Measurements from ENCODE around the gene TRIM15.

TRIM15 gene

DNA sequence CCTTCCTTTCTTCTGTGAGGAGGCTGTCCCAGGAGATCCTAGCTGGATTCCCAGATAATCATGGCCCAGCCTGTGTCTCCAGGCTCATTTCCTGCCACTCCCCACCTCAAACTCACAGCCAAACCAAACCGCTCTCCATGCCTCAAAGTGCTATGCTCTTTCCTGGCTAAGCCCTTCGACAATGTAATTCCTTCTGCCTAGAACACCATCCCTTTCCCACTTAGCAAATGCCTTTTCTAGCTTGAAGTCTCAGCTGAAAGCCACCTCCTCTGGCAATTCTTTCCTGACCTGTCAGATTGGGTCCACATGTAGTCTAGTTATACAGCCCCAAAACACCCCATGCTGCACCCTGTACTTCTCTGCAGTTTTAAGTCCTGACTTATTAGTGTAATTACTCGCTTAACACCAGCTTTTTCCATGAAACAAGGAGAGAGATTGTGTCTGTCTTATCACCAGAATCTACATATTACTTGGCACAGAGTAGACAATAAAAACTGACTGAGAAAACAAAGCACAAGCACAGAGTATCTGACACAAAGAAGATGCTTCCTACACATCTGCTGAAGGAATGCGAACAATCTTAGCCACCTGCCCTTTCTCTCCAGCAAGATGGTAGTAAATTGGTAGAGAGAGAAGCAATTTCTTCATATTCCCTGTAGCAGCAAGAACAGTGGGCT is 44.4 kb downstream of the TRIM15 start:
- Histone ChIP-seq H3K9me3 (ENCODE audit: insufficient read depth, low read length) (no peaks in the 10 kb centered on the region), H3K36me3 (ENCODE audit: low read length) (no peaks in the 10 kb centered on the region), H3K27ac (ENCODE audit: low read depth, low read length) (no peak overlapping the region), H2AFZ (ENCODE audit: low read depth, low read length, severe bottlenecking) (no peak overlapping the region), H3K79me2 (ENCODE audit: insufficient read depth, low read length) (peaks cover 96% of the 10 kb centered on the region), H4K20me1 (ENCODE audit: low read depth, low read length) (peaks cover 31% of the 10 kb centered on the region), H3F3A (ENCODE audit: insufficient read depth) (0 out of 2 replicates have a peak, but pooled peaks cover under 1% of the 10 kb centered on the region), H3K9me2 (replicated peaks; ENCODE audit: insufficient read depth, low read length) (no peaks in the 10 kb centered on the region), H3K9ac (ENCODE audit: low read length) (no peak overlapping the region), H3K4me2 (ENCODE audit: low read depth, low read length, poor library complexity, severe bottlenecking) (no peak overlapping the region), H3K27me3 (ENCODE audit: low read length) (no peaks in the 10 kb centered on the region), H3K4me3 (ENCODE audit: insufficient read depth, low read length, poor library complexity, severe bottlenecking) (no peak overlapping the region)
- TF ChIP-seq, protein P1, sequence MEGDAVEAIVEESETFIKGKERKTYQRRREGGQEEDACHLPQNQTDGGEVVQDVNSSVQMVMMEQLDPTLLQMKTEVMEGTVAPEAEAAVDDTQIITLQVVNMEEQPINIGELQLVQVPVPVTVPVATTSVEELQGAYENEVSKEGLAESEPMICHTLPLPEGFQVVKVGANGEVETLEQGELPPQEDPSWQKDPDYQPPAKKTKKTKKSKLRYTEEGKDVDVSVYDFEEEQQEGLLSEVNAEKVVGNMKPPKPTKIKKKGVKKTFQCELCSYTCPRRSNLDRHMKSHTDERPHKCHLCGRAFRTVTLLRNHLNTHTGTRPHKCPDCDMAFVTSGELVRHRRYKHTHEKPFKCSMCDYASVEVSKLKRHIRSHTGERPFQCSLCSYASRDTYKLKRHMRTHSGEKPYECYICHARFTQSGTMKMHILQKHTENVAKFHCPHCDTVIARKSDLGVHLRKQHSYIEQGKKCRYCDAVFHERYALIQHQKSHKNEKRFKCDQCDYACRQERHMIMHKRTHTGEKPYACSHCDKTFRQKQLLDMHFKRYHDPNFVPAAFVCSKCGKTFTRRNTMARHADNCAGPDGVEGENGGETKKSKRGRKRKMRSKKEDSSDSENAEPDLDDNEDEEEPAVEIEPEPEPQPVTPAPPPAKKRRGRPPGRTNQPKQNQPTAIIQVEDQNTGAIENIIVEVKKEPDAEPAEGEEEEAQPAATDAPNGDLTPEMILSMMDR (IDR thresholded peaks at IDR 0.05; ENCODE audit: insufficient read depth, low read length, poor library complexity, severe bottlenecking), result no peak
- no peak for TF ChIP-seq EZH2phosphoT487 (conservative IDR thresholded peaks at IDR 0.05; ENCODE audit: low read length)

DNA sequence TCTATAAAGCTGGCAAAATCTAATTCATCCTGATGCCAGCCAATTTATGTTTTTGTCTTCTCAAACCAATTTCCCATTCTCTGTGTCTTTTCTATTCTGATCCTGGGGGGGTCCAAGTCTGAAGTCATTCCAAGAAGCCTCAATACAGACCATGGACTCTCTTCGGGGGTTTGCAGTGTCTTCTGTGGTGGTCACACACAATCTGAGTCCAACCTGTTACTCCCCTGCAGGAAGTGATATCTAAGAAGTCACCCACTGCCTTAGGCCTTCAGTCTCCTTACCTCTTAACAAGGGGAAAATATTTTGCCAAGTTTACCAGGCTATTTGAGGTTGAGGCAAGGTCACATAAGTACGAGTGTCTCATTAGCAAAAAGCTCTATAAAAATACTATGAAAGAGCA is 48.0 kb downstream of the TRIM15 start:
- H3K36me3 ChIP-seq (ENCODE audit: low read length), result no peaks in the 10 kb centered on the region
- no peak overlapping the region for H3K27ac ChIP-seq (ENCODE audit: low read depth, low read length)
- H3K9me2 ChIP-seq (replicated peaks; ENCODE audit: insufficient read depth, low read length), result no peaks in the 10 kb centered on the region
- H3F3A ChIP-seq (ENCODE audit: insufficient read depth), result peaks cover 16% of the 10 kb centered on the region
- H3K9ac ChIP-seq (ENCODE audit: low read length), result peak overlapping the region; percentile 93
- peak overlapping the region; percentile 79 for H3K4me2 ChIP-seq (ENCODE audit: low read depth, low read length, poor library complexity, severe bottlenecking)
- no peak overlapping the region for H2AFZ ChIP-seq (ENCODE audit: low read depth, low read length, severe bottlenecking)
- peak overlapping the region; percentile 95 for H3K4me3 ChIP-seq (ENCODE audit: insufficient read depth, low read length, poor library complexity, severe bottlenecking)
- H3K79me2 ChIP-seq (ENCODE audit: insufficient read depth, low read length), result peaks cover 68% of the 10 kb centered on the region
- peaks cover 31% of the 10 kb centered on the region for H4K20me1 ChIP-seq (ENCODE audit: low read depth, low read length)
- no peak for TF ChIP-seq EZH2phosphoT487 (conservative IDR thresholded peaks at IDR 0.05; ENCODE audit: low read length)
- TF ChIP-seq, protein P1 (IDR thresholded peaks at IDR 0.05; ENCODE audit: insufficient read depth, low read length, poor library complexity, severe bottlenecking), result no peak
- no peaks in the 10 kb centered on the region for H3K27me3 ChIP-seq (ENCODE audit: low read length)
- no peaks in the 10 kb centered on the region for H3K9me3 ChIP-seq (ENCODE audit: insufficient read depth, low read length)

DNA sequence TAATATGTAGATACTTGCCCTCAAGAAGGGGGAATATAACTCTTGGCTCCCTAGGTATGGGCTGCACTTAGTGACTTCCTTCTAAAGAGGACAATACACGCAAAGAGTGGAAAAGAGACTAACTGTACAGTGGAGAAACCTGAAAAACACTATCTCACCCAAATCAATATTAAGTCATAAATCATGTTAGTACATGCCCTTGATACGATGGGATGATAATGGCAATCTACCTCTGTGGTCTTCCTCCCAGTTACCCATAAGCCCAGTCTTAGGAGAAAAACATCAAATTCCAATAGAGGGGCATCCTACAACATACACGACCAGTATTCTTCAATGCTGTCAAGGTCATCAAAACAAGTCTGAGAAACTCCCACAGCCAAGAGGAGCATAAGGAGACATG is 48.6 kb downstream of the TRIM15 start:
- peak overlapping the region; percentile 79 for H3K4me2 ChIP-seq (ENCODE audit: low read depth, low read length, poor library complexity, severe bottlenecking)
- H3K27ac ChIP-seq (ENCODE audit: low read depth, low read length), result no peak overlapping the region
- no peak for TF ChIP-seq EZH2phosphoT487 (conservative IDR thresholded peaks at IDR 0.05; ENCODE audit: low read length)
- TF ChIP-seq, protein P1 (IDR thresholded peaks at IDR 0.05; ENCODE audit: insufficient read depth, low read length, poor library complexity, severe bottlenecking), result no peak
- H3K9me3 ChIP-seq (ENCODE audit: insufficient read depth, low read length), result no peaks in the 10 kb centered on the region
- H3K27me3 ChIP-seq (ENCODE audit: low read length), result no peaks in the 10 kb centered on the region
- peaks cover 31% of the 10 kb centered on the region for H4K20me1 ChIP-seq (ENCODE audit: low read depth, low read length)
- no peak overlapping the region for H2AFZ ChIP-seq (ENCODE audit: low read depth, low read length, severe bottlenecking)
- H3K79me2 ChIP-seq (ENCODE audit: insufficient read depth, low read length), result peaks cover 62% of the 10 kb centered on the region
- H3K4me3 ChIP-seq (ENCODE audit: insufficient read depth, low read length, poor library complexity, severe bottlenecking), result peak overlapping the region; percentile 95
- H3K9ac ChIP-seq (ENCODE audit: low read length), result peak overlapping the region; percentile 93
- peaks cover 17% of the 10 kb centered on the region for H3F3A ChIP-seq (ENCODE audit: insufficient read depth)
- H3K36me3 ChIP-seq (ENCODE audit: low read length), result no peaks in the 10 kb centered on the region
- no peaks in the 10 kb centered on the region for H3K9me2 ChIP-seq (replicated peaks; ENCODE audit: insufficient read depth, low read length)
